HG02588 (cell line): ENCODE data around the gene SPRR2E.
"Not testable (repeated sequence)": the region's sequence is repeated elsewhere in the genome, so short reads cannot be mapped to it uniquely, and the experiment has no call there.

Experiments
- ATAC-seq: cut with Tn5 transposase; IDR thresholded peaks from one replicate; pipeline ENCODE4 v1.9.1; 2021; ENCODE audit warnings: mild to moderate bottlenecking, moderate library complexity; ENCODE audit not compliant: unreplicated experiment

The SPRR2E gene

DNA sequence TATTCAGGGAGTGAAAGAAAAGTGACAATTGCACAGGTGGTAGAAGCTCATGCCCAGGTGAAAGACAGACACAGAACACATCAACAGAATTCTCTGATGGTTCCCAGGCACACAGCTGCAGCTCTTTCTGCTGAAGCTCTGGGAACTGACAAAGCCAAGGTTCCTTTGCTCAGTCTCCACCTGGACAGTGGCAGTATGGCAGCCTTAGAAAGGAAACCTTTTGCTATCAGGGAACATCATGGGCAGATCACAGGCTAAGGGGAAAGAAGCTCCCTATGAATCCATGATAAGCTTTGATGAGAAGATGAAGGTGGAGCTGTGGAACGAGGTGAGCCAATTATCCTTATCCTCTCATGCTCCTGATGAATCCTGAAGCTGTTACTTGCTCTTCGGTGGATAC lies 24.1 kb downstream of the SPRR2E start:
- ATAC-seq, result no peak

DNA sequence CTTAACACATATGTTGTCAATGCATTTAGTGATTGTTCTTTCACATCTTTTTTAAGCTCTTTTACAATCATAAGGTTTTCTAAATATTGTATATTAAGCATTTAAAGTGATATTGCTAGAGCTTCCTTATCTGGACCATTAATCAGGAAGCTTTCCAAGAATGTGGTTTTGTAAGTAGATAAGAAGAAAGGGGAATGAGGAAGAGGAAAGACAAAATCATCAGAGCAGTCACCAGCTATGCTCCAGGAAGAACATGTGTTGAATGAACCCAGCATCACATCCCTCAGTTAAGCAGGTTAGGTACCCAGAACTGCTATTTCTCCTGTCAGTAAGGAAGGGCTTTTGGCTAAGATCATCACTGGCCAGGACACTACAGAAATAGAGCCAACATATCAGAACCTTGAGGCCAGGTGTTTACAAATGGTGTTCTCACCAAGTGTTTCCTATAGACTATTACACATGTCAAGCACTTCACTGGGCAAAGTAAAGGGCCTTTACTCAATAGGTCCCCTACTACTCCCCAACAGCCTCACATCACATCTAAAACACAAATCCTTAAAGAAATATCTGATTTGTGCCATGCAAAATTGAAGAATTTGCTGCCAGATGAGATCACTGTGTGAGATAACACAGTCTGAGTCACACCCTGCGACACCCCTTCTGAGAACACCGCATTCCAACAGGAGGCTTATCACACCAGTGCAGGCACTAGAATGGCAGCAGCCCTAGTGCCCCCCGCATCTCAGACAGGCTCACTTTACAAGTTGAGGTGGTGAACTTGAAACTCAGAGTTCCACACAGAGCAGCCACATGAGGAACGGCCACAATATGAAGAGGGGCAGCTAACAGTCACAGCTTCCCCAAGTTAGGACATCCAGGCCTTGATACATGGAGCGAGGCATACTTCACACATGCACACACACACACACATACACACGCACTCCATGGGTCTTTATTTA lies 35.2 kb downstream of the SPRR2E start:
- no peak for ATAC-seq

DNA sequence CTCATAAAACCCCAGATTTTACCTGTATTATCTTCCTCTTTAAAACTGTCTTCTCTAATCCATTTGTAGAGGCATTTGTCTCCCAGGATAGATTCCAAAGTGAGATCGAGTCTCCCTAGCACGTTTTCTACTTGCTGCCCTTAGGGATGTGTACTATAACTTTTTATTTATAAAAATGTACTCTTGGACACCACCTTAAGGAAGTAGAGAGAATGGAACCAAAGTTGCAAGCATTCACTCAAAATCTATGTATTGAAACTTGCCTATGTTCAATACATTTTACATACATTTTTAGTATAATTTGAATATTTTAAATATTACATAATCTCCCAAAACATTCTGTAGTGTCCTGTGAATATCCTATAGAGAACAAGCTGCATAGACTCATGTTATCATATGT lies 36.2 kb downstream of the SPRR2E start:
- ATAC-seq, result no peak

DNA sequence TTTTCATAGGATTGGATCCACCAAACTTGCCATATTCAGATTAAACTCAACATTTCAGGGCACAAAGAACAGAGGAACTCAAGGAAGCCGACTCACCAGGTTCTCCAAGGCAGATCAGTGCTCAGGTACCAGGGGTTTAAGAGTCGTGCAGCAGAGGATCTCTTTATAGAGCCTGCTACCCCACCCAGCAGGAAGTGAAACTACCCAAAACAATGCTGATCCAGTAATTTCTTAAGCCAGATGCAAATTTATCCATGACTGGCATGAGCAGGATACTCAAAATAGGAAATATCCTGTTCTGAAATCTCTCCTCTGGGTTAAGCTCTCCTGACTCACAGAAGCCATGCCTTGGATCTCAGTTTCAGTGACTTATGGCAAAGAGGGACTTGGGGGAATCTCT lies 37.0 kb downstream of the SPRR2E start, which contains the start of gene SPRR2A:
SPRR2A (minus strand) TSS at position 138 of the 400 bp plus-strand sequence. CDS start 777 bp downstream, outside the sequence.
- no peak for ATAC-seq

DNA sequence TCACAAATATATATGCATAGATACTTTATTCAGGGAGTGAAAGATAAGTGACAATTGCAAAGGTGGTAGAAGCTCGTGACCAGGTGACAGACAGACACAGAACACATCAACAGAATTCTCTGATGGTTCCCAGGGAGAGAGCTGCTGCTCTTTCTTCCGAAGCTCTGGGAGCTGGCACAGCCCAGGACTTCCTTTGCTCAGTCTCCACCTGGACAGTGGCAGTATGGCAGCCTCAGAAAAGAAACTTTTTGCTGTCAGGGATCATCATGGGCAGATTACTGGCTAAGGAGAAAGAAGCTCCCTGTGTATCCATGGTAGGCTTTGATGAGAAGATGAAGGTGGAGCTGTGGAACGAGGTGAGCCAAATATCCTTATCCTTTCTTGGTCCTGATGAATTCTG lies 38.2 kb downstream of the SPRR2E start:
- not testable (repeated sequence) for ATAC-seq

DNA sequence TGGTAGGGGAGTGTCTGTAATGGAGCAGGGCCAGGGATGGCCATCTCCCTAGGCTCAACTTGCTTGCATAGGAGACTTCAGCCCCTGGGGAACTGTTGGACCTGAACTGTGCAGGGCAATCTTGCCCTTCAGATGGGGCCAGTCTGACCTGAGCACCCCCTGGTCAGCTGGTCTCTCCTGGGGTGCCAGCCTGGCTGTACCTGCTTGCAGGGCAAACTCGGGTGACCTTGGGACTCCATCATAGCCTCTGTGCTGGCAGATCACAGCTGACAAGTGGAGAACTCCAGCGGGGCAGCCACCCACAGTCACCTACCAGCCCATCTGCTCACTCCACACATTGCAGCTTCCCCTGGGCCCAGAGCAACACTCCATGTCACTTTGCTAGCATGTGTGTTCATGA lies 45.1 kb downstream of the SPRR2E start:
- ATAC-seq, result no peak
